Retinal pigment epithelial cell (primary cell): Measurements from ENCODE around the gene TSPAN32.

ENCODE experiments used
- DNase-seq: peaks from one replicate; pipeline ENCODE4 v3.0.0-alpha.2; 2010; ENCODE audit warnings: low read depth
- H3K4me3 ChIP-seq: 2 replicates; pipeline ENCODE4 v1.5.1; 2011; ENCODE audit warnings: mild to moderate bottlenecking, low read length, control low read depth, moderate library complexity
- CTCF ChIP-seq: conservative IDR thresholded peaks from 2 replicates; pipeline ENCODE4 v1.5.1; 2011; ENCODE audit warnings: low read depth, low read length, control low read depth, inconsistent platforms

TSPAN32 gene

GRCh38 chr11:2366276-2366675 lies 64.5 kb downstream of the TSPAN32 start:
- no peak overlapping the region for H3K4me3 ChIP-seq
- no peak for DNase-seq
- no peak for TF ChIP-seq CTCF

- no peak overlapping the region for H3K4me3 ChIP-seq
- no peak for DNase-seq
- TF ChIP-seq CTCF = no peak
Observed at GRCh38 chr11:2366733-2367132, 64.9 kb downstream of the TSPAN32 start.

GRCh38 chr11:2367266-2368160 lies 65.7 kb downstream of the TSPAN32 start:
- no peak for DNase-seq
- H3K4me3 ChIP-seq = no peak overlapping the region
- no peak for TF ChIP-seq CTCF
